ENCODE measurements around the gene SLC25A6.

- TF ChIP-seq CTCF (IDR thresholded peaks at IDR 0.05; ENCODE audit: low read length): no peak
- no peak for TF ChIP-seq EZH2 (IDR thresholded peaks at IDR 0.05; ENCODE audit: borderline replicate concordance, low read length)
Observed at GRCh38 chrX:1354036-1355019, 37.6 kb downstream of the SLC25A6 start.

All from OCI-LY1 (cell line).